Measurements from ENCODE around the gene CD27.
"Not testable (repeated sequence)": the region's sequence is repeated elsewhere in the genome, so short reads cannot be mapped to it uniquely, and the experiment has no call there.

The CD27 gene

DNA sequence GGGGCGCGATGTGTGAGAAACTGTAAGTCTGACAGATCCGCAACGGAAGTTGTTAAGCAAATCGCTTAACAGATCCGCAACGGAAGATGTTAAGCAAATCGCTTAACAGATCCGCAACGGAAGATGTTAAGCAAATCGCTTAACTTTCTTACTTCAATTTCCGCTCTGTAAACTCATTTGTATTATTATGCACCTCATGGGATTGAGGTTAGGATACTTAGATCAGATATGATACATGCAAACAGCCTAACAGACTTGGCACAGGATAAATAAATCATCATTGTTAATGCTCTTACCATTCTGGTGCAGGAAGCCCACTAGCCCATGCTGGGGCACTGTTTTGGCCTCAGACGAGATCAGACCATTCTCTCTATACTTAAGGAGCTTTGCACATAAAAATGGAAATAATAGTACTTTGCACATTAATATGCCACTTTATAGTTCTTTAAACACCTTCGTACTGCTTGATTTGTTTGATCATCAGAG lies 49.5 kb downstream of the CD27 start:
- DNase-seq (no peak), ATAC-seq (replicated peaks) (no peak)
- peak overlapping the region; percentile 88 to 97 for H3K4me3 Mint-ChIP-seq
- peak overlapping the region; percentile 95 for H3K27ac Mint-ChIP-seq
- peaks cover 14 to 24% of the 10 kb centered on the region in 2 donors for H3K36me3 Mint-ChIP-seq
- H3K27me3 Mint-ChIP-seq: no peaks in the 10 kb centered on the region
- peaks cover 9 to 22% of the 10 kb centered on the region in 2 donors for H3K4me1 Mint-ChIP-seq
- no peaks in the 10 kb centered on the region for H3K9me3 Mint-ChIP-seq

DNA sequence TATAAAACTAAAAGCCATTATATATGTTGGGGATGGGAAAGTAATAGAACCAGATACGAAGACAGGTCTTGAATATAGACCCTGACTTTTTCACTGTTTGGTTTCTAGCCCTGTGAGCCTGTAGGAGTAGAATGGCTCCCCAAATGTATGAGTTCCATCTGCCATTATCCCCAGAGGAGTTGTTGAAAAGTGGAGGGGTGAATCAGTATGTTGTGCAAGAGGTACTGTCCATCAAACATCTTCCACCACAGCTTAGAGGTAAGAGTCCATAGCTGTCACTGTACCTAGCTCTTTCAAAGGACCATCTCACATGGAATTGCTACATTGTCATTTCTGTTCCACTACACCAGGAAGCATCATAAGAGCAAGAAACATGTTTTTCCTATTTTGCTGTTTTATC lies 50.2 kb downstream of the CD27 start:
- Mint-ChIP-seq H3K27me3 (no peaks in the 10 kb centered on the region), H3K4me1 (peaks cover 9 to 22% of the 10 kb centered on the region in 2 donors), H3K36me3 (peaks cover 16 to 24% of the 10 kb centered on the region in 2 donors), H3K27ac (no peak overlapping the region), H3K4me3 (peak overlapping the region; percentile 88 to 97), H3K9me3 (no peaks in the 10 kb centered on the region)
- ATAC-seq (replicated peaks): no peak
- DNase-seq: no peak

DNA sequence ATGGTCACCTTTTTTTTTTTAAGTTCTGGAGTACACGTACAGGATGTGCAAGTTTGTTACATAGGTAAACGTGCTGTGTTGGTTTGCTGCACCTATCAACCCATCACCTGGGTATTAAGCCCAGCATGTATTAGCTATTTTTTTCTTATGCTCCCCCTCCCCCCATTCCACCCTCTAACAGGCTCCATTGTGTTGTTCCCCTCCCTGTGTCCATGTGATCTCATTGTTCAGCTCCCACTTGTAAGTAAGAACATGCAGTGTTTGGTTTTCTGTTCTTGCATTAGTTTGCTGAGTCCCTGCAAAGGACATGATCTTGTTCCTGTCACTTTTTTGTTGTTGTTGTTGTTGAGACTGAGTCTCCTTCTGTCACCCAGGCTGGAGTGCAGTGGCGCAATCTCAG lies 52.5 kb downstream of the CD27 start:
- not testable (repeated sequence) for H3K27ac Mint-ChIP-seq; DNase-seq; H3K27me3 Mint-ChIP-seq; ATAC-seq (replicated peaks); H3K9me3 Mint-ChIP-seq; H3K4me3 Mint-ChIP-seq
- peaks cover 8 to 15% of the 10 kb centered on the region in 2 donors for H3K4me1 Mint-ChIP-seq
- H3K36me3 Mint-ChIP-seq: peaks cover 10 to 12% of the 10 kb centered on the region in 2 donors

DNA sequence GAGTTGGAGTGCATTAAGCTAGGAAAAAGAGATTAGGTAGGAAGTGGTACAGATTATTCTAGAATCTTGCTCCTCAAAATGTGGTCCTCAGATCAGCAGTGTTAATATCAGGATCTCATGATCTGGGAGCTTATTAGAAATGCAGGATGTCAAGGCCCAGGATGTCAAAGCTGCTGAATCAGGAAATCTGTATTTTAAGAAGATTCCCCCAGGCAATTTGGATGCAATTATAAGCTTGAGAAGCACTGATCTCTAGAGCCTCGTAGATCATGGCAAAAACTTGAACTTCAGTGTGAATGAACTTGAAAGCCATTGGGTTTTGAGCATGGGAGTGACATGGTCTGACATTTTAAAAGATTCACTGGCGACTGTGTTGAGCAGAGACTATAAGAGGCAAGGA lies 55.7 kb downstream of the CD27 start:
- peaks cover 10 to 13% of the 10 kb centered on the region in 2 donors for H3K36me3 Mint-ChIP-seq
- H3K4me1 Mint-ChIP-seq: peaks cover under 1 to 2% of the 10 kb centered on the region in 2 donors
- no peak for ATAC-seq (replicated peaks)

More for the DNA sequence above, 55.7 kb downstream of the CD27 start:
- DNase-seq: no peak
- Mint-ChIP-seq H3K27ac (no peak overlapping the region), H3K4me3 (no peak overlapping the region), H3K27me3 (no peaks in the 10 kb centered on the region), H3K9me3 (no peaks in the 10 kb centered on the region)

All from stimulated activated naive B cell treated with anti-CD40 and anti-IgM and Interleukin-4, amounts not matched to agents 10 μg/mL and 1 μg/mL and 100 μg/mL, for 72 hours (primary cell).